Skeletal muscle cell (primary cell): ENCODE results near the gene ELMO1.

ENCODE experiments used
- DNase-seq: peaks from one replicate; pipeline ENCODE4 v3.0.0-alpha.2; 2010; ENCODE audit warnings: low read depth
- H3K4me3 ChIP-seq: 2 replicates; pipeline ENCODE4 v1.5.1; 2011; ENCODE audit warnings: low read depth, mild to moderate bottlenecking, control low read depth, low read length, moderate library complexity

The ELMO1 gene

GRCh38 chr7:37129035-37129425 is 319.6 kb downstream of the ELMO1 start:
- no peak overlapping the region for H3K4me3 ChIP-seq
- no peak for DNase-seq

- H3K4me3 ChIP-seq, result no peak overlapping the region
- DNase-seq, result no peak
These were observed 320.2 kb downstream of the ELMO1 start for GRCh38 chr7:37128327-37129034.

DNA sequence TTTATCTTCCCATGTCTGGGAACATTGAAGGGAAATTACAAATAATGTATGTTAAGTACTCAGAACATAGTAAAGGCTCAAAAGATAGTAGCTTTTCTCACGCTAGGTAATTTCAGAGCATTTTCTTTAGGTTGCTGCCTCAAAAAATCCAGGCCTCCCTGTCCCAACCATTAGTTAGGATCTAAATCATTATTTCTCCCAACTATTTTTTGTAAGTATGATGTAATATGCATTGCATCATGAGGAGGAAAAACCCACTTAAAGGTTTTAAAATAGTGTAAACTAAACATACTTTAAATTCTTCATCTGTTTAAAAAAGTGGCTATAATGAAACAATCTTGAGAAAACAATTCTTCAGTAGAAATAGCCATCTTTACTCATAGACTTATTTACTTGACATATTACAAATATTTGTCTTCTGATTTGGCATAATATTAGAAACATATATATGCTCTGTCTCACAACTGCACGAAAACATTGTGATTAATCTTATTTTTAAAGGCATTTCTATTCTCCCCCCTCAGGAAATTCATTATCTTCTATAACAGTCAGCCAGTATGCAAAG is 329.3 kb downstream of the ELMO1 start:
- DNase-seq, result no peak
- no peak overlapping the region for H3K4me3 ChIP-seq

- DNase-seq, result no peak
- H3K4me3 ChIP-seq, result no peak overlapping the region
These were observed 330.7 kb downstream of the ELMO1 start for GRCh38 chr7:37118004-37118403.

DNA sequence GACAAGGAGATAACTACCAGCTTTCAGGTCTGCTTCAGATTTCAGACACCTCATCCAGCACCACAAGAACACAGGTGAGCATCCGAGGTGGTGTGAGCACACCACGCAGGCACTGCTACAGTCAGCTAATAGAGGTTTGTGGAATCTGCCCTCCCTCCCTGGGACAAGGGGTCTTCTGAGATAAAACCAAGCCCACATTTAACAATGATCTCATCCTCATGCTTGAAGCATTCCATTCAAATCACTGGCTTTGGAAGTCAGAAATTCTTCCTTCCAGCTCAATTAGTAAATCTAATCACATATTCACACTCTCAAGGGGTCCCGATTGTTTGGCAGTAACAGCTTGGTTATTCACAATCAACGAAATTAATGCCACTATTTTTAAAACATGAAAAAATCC is 331.4 kb downstream of the ELMO1 start:
- no peak for DNase-seq
- no peak overlapping the region for H3K4me3 ChIP-seq

GRCh38 chr7:37116093-37116701 is 332.5 kb downstream of the ELMO1 start:
- no peak overlapping the region for H3K4me3 ChIP-seq
- DNase-seq, result no peak

GRCh38 chr7:37113661-37114355 is 334.9 kb downstream of the ELMO1 start:
- DNase-seq, result no peak
- H3K4me3 ChIP-seq, result no peak overlapping the region

GRCh38 chr7:37112876-37113275 is 335.8 kb downstream of the ELMO1 start:
- no peak overlapping the region for H3K4me3 ChIP-seq
- DNase-seq, result no peak

DNA sequence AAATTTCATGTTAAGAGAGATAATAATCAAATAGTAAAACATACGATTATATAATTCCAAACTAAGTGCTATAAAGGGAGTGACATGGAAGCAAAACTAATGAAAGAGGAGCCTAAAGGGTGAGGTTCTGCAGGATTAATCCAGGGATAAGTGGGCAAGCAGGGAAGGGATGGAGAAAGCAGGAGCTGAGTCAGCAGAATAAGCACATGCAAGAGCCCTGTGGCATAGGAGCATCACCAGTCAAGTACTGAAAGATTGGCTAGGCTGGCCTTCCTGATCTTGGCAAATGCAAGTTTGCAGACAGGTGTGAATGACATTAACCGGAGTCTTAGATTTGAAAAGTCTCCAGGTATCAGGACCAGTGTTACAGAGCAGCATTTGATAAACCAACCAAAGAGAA is 336.4 kb downstream of the ELMO1 start:
- no peak overlapping the region for H3K4me3 ChIP-seq
- DNase-seq, result no peak

DNA sequence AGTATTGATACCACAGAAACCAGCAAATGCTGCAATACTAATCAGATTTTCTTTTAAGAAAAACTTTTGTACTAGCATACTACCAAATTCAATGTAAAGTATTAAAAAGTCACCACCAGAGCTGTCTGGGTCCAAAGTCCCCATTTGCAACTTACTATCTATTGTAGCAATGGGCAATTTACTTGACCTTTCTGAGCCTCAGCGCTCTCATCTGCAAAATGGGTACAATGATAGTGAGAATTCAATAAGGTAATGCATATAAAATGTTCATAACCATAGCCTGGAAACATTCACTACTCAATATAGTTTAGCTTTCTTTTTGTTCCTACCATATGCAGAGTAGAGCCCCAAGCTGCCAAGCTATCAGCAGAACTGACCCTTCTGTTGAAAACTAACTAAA is 337.2 kb downstream of the ELMO1 start:
- H3K4me3 ChIP-seq, result no peak overlapping the region
- DNase-seq, result no peak

GRCh38 chr7:37110660-37111424 is 337.8 kb downstream of the ELMO1 start:
- no peak for DNase-seq
- no peak overlapping the region for H3K4me3 ChIP-seq

- DNase-seq, result no peak
- H3K4me3 ChIP-seq, result no peak overlapping the region
These were observed 338.8 kb downstream of the ELMO1 start for GRCh38 chr7:37109843-37110242.

- no peak overlapping the region for H3K4me3 ChIP-seq
- DNase-seq, result no peak
These were observed 339.5 kb downstream of the ELMO1 start for GRCh38 chr7:37109016-37109683.

- DNase-seq, result no peak
- no peak overlapping the region for H3K4me3 ChIP-seq
These were observed 340.0 kb downstream of the ELMO1 start for GRCh38 chr7:37108615-37109014.

DNA sequence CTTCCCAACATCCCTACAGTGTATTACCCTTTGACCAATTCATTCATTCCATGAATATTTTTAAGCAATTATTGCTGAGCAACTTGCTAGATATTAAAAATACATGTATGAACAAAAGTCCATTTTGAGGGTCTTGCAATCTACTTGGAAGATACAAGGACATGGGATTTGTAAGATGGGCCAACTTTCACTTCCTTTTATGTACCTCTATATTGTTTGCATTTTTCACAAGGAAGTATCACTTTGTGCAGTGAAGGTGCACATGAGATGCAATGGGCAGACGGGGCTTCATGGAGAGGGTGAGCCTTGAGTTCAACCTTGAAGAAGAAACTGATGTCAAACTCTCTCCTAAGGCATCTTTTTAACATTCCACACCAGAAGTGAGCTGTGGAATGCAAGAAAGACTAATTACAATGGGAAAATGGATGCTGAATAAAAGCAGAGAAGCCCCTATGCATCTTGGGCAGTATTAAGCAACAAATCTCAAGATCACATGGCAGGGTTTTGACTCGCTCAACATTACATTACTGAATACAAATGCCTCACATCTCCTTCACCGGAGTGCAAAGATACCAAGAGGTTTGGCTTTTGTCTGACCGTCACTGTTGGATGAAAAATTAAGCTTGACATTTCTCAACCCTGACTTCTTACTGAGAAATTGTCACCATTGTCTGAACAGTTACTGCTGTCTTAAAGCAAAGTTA is 341.5 kb downstream of the ELMO1 start:
- H3K4me3 ChIP-seq, result no peak overlapping the region
- DNase-seq, result no peak

GRCh38 chr7:37105762-37106161 is 342.9 kb downstream of the ELMO1 start:
- no peak for DNase-seq
- H3K4me3 ChIP-seq, result no peak overlapping the region

DNA sequence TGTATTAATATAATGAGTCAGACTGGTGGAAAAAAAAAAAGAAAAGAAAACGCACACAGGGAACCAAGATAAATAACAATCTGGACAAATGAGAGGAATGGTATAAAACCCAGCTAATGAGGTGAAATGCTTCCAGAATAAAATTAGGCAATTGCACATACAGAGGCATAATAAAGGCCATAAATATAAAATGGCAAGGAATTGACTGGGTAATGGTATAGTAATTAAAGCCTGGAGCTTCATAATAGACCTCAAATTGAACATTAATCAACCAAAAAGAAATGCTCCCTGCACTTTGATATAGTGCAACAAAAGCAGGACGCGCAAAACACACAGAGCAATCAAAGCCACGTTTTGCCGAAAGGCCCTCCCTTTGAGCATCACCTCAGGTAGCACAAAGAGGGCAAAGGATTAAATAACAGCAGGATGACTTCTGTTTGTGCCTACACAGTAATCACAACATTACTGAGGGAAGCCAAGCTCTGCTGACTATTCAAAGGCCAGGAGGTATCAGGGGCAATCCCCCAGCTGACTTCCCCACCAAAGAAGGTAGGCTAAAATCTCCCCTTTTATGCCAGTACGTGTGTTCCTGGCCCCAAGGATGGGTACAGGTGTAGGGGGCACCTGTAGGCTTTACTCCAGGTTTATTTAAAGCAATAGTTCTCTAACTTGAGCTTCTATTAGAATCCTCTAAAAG is 343.7 kb downstream of the ELMO1 start:
- no peak for DNase-seq
- no peak overlapping the region for H3K4me3 ChIP-seq

DNA sequence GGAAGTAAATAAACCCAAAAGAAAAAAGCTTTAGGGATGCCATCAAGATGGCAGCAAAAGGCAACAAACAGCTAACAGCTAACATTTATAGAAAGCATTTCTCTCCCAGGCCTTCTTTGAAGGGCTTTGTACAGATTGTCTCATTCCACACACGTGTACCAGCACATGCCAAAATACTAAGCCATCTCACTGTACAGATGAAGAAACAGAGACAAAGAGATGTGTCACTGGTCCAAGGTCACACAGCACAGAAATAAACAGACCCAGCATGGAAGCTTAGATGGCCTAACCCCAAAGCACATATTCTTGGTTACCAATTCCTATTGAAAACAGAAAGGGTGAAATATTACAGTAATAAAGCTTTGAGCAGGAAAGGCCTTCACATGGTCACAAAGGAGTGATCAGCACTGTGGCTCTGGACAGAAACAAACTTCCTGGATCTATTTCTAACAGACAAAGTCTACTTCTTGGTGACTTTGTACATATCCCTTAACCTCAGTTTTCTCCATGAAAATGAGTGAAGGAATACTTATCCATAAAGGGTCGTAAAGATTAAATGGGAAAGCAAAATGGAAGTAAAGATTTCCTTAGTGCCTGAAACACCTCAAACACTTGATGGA is 346.0 kb downstream of the ELMO1 start:
- no peak for DNase-seq
- no peak overlapping the region for H3K4me3 ChIP-seq
